Erythroblast (primary cell): ENCODE data around the gene TC2N.

Experiments used
- DNase-seq, 2 experiments: peaks; one replicate each; lab custom pipeline; 2025; lab: John Stamatoyannopoulos, UW
- GATA1 ChIP-seq: IDR thresholded peaks from 2 replicates; pipeline ENCODE4 v1.6.1; 2011; ENCODE audit warnings: low read depth, mild to moderate bottlenecking, control low read depth, low read length, moderate library complexity
- POLR2A ChIP-seq: IDR thresholded peaks from 2 replicates; pipeline ENCODE4 v1.6.1; 2011; ENCODE audit warnings: mild to moderate bottlenecking, low read length

Gene TC2N

DNA sequence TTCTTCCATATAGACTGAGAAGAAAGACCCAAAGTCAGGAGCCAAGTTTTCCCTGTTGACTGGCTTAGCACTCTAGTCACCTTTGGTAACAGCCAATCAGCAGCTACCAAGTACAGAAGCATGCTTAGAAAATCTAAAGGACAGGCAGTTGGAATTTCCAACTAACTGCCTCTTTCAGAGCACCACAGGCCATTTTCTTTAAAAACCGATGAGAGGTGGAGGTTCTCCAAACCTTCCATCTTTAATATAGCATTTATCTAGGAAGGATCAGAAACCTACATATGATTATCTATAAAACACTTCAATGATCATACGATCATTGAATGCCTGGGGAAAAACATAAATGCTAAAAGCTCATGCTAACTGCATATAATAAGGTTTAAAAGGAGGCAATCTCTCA lies 135.3 kb downstream of the TC2N start, which contains the start of gene CATSPERB:
CATSPERB (minus strand) TSS at position 101 of the 400 bp plus-strand sequence. CDS start 2,607 bp downstream, outside the sequence.
- no peak for TF ChIP-seq GATA1
- no peak for DNase-seq

DNA sequence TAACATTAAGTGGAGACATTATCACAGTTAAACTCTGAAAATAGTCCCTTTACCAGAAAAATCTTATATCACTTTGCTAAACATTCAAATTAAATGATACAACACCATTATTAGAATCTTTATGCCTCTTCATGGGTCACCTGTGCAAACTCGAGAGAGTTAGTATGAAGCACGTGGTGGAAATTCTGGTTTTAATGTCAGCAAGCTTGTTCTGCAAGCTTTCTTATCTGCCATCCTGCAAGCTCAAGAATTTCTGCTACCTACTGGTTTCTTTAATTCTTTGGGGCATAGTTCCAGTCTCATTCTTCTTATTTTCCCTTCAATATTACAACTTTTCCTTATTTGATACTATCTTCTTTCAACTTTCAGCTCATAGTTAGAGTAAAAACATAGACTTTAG lies 136.3 kb downstream of the TC2N start:
- no peak for DNase-seq
- TF ChIP-seq GATA1: no peak
- TF ChIP-seq POLR2A: no peak

DNA sequence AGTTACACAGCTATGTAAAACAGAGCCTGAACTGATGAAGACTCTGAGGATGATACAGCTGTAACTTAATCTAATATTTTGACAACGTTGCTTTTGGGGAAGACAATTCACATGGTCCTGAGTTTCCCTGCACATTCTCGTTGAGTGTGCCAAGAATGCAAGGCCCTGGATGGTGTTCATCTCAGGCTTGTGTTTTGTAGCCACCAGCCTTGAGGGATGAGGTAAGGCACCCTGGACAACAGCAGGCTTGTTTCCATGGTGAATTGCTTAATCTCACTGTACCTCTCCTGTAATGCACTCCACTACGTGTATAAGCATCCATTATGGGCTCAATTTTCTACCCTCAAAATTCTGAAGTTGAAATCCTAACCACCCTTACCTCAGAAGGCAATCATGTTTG lies 137.6 kb downstream of the TC2N start:
- TF ChIP-seq POLR2A (no peak), GATA1 (no peak)

More for the DNA sequence above, 137.6 kb downstream of the TC2N start:
- DNase-seq: no peak
